WTC11 (cell line): ENCODE measurements around the gene ENAH. TPM values are rescaled to one million over a fixed set of nuclear protein-coding genes. Genes with fewer than 3 reads are reported as not detected.

Experiments
- ATAC-seq: fragments of 200-7000 bp; cut with Tn5 transposase; 2 replicates; pipeline ENCODE4 v1.10.0; 2021; ENCODE audit warnings: mild to moderate bottlenecking, moderate library complexity
- CTCF ChIA-PET: fragments of 300-600 bp; sonication (Branson Sonifier 250); formaldehyde crosslinking; loops from one replicate; lab custom pipeline; 2021; ENCODE audit warnings: antibody characterized with exemption; lab: Charles Lee
- POLR2A ChIA-PET: fragments of 350-600 bp; sonication (Branson Sonifier 250); formaldehyde crosslinking; loops from one replicate; lab custom pipeline; 2021; ENCODE audit warnings: antibody characterized with exemption; lab: Charles Lee
- DNase-seq: peaks from one replicate; pipeline ENCODE4 v3.0.0; 2021; ENCODE audit warnings: low spot score
- H3K27ac Mint-ChIP-seq: 2 replicates; pipeline ENCODE4 v1.8.0; 2021; ENCODE audit warnings: mixed read lengths
- H3K27me3 Mint-ChIP-seq: 2 replicates; pipeline ENCODE4 v1.8.0; 2021; ENCODE audit warnings: low read depth, mild to moderate bottlenecking, moderate library complexity, mixed read lengths
- H3K36me3 Mint-ChIP-seq: 2 replicates; pipeline ENCODE4 v1.8.0; 2021; ENCODE audit warnings: mixed read lengths
- H3K4me1 Mint-ChIP-seq: 2 replicates; pipeline ENCODE4 v1.8.0; 2022; ENCODE audit warnings: mixed read lengths
- H3K4me3 Mint-ChIP-seq: 2 replicates; pipeline ENCODE4 v1.8.0; 2021; ENCODE audit warnings: mild to moderate bottlenecking, moderate library complexity, mixed read lengths
- H3K9me3 Mint-ChIP-seq: 2 replicates; pipeline ENCODE4 v1.8.0; 2021; ENCODE audit warnings: mixed read lengths
- ATF6 ChIP-seq: sonication (generic); formaldehyde crosslinking; IDR thresholded peaks from 2 replicates; pipeline ENCODE4 v1.8.1; 2023; ENCODE audit warnings: mild to moderate bottlenecking, missing genetic modification reagents
- E2F1 ChIP-seq: sonication (generic); formaldehyde crosslinking; IDR thresholded peaks from 2 replicates; pipeline ENCODE4 v1.8.0; 2022; ENCODE audit warnings: mild to moderate bottlenecking, missing genetic modification reagents
- MAX ChIP-seq: sonication (generic); formaldehyde crosslinking; IDR thresholded peaks from 2 replicates; pipeline ENCODE4 v1.8.0; 2022; ENCODE audit warnings: mild to moderate bottlenecking, missing genetic modification reagents
- NFYB ChIP-seq: sonication (generic); formaldehyde crosslinking; conservative IDR thresholded peaks from 2 replicates; pipeline ENCODE4 v1.8.0; 2022; ENCODE audit warnings: low read depth, missing genetic modification reagents
- NR2C2 ChIP-seq: sonication (generic); formaldehyde crosslinking; IDR thresholded peaks from 2 replicates; pipeline ENCODE4 v1.8.0; 2022; ENCODE audit warnings: mild to moderate bottlenecking, missing genetic modification reagents
- PRRX2 ChIP-seq: fragments of 250-450 bp; sonication (Bioruptor Pico); IDR thresholded peaks from 2 replicates; pipeline ENCODE4 v1.8.0; 2021; ENCODE audit warnings: mild to moderate bottlenecking
- RORB ChIP-seq: fragments of 250-450 bp; sonication (Bioruptor Pico); IDR thresholded peaks from 2 replicates; pipeline ENCODE4 v1.9.0; 2021; ENCODE audit warnings: mild to moderate bottlenecking
- SP1 ChIP-seq: sonication (generic); formaldehyde crosslinking; conservative IDR thresholded peaks from 2 replicates; pipeline ENCODE4 v1.8.1; 2022; ENCODE audit warnings: missing genetic modification reagents
- TEAD1 ChIP-seq: sonication (generic); formaldehyde crosslinking; IDR thresholded peaks from 2 replicates; pipeline ENCODE4 v1.8.0; 2022; ENCODE audit warnings: mild to moderate bottlenecking, missing genetic modification reagents
- TP53 ChIP-seq: sonication (generic); formaldehyde crosslinking; IDR thresholded peaks from 2 replicates; pipeline ENCODE4 v1.8.1; 2023; ENCODE audit warnings: mild to moderate bottlenecking, missing genetic modification reagents
- ZNF232 ChIP-seq: sonication (generic); formaldehyde crosslinking; IDR thresholded peaks from 2 replicates; pipeline ENCODE4 v1.8.0; 2022; ENCODE audit warnings: mild to moderate bottlenecking, missing genetic modification reagents
- ZNF512 ChIP-seq: sonication (generic); formaldehyde crosslinking; IDR thresholded peaks from 2 replicates; pipeline ENCODE4 v1.8.1; 2022; ENCODE audit warnings: missing genetic modification reagents, borderline replicate concordance
- ZSCAN18 ChIP-seq: fragments of 250-450 bp; sonication (Bioruptor Pico); IDR thresholded peaks from 2 replicates; pipeline ENCODE4 v2.1.2; 2022; ENCODE audit warnings: mild to moderate bottlenecking, moderate library complexity
- total RNA-seq: library from RNA; stranded (reverse); gene quantifications from 3 replicates; pipeline ENCODE4 v1.2.3, GENCODE V29; 2021
- TF ChIP-seq, protein P1 (sequence below): sonication (generic); formaldehyde crosslinking; IDR thresholded peaks from 2 replicates; pipeline ENCODE4 v1.8.1; 2022; ENCODE audit warnings: mild to moderate bottlenecking, missing genetic modification reagents, moderate library complexity, borderline replicate concordance
- TF ChIP-seq, protein P2 (sequence below): sonication (generic); formaldehyde crosslinking; IDR thresholded peaks from 2 replicates; pipeline ENCODE4 v1.8.0; 2022; ENCODE audit warnings: mild to moderate bottlenecking, missing genetic modification reagents
- TF ChIP-seq, protein P3 (sequence below): sonication (generic); formaldehyde crosslinking; IDR thresholded peaks from 2 replicates; pipeline ENCODE4 v1.8.1; 2022; ENCODE audit warnings: low read depth, mild to moderate bottlenecking, moderate library complexity, missing genetic modification reagents, borderline replicate concordance

Gene ENAH
- total RNA-seq, 1 experiment from 2014 or later, result 227 TPM

- H3K27ac Mint-ChIP-seq, result no peak overlapping the region
- ATAC-seq (no peak), DNase-seq (no peak)
- no peaks in the 10 kb centered on the region for H3K27me3 Mint-ChIP-seq
- H3K4me1 Mint-ChIP-seq, result peaks cover 42% of the 10 kb centered on the region
- H3K36me3 Mint-ChIP-seq, result no peaks in the 10 kb centered on the region
- TF ChIP-seq ZSCAN18 (CRISPR knock-in tag) (no peak), TP53 (no peak), NR2C2 (no peak), ZNF512 (CRISPR knock-in tag) (no peak), E2F1 (no peak), SP1 (no peak)
- TF ChIP-seq, protein P1, sequence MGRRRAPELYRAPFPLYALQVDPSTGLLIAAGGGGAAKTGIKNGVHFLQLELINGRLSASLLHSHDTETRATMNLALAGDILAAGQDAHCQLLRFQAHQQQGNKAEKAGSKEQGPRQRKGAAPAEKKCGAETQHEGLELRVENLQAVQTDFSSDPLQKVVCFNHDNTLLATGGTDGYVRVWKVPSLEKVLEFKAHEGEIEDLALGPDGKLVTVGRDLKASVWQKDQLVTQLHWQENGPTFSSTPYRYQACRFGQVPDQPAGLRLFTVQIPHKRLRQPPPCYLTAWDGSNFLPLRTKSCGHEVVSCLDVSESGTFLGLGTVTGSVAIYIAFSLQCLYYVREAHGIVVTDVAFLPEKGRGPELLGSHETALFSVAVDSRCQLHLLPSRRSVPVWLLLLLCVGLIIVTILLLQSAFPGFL (CRISPR knock-in tag), result no peak
- H3K4me3 Mint-ChIP-seq, result no peak overlapping the region
- ChIA-PET POLR2A (interaction anchor here (0.5 kb wide), 1 partner anchor 77 kb away, joined by 7 read pairs; no protein-coding TSS in a partner anchor), CTCF (interaction anchor here (0.6 kb wide), 1 partner anchor 55 kb away, joined by 3 read pairs; no protein-coding TSS in a partner anchor)
- no peaks in the 10 kb centered on the region for H3K9me3 Mint-ChIP-seq
Observed at GRCh38 chr1:225529726-225530125, 123.2 kb downstream of the ENAH start.

DNA sequence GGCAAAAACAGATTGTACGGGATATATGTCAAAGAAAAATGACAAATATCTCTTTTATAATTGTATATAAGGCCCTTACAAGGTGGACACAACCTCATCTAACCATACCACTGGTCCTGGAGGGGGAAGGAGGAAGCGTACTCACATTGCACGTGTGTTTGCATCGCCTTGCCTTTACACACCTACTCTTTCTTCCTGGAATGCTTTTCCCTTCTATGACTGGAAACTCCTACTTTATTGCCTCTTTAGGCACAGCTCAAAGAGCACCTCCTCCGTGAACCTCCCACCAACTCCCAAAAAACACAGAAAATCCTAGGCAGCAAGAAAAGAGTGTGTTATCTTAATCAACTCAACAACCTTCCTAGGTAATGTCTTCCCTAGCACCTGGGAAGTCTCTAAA lies 125.3 kb downstream of the ENAH start:
- POLR2A ChIA-PET, result interaction anchor here (0.7 kb wide), 1 partner anchor 25 kb away, joined by 3 read pairs; no protein-coding TSS in a partner anchor
- DNase-seq, result no peak
- H3K36me3 Mint-ChIP-seq, result no peaks in the 10 kb centered on the region; the same call in 1 of the 2 replicates
- CTCF ChIA-PET, result interaction anchor here (1.2 kb wide), 1 partner anchor 245 kb away, joined by 4 read pairs; no protein-coding TSS in a partner anchor
- no peak overlapping the region for H3K27ac Mint-ChIP-seq
- H3K9me3 Mint-ChIP-seq, result no peaks in the 10 kb centered on the region
- no peaks in the 10 kb centered on the region for H3K27me3 Mint-ChIP-seq
- peaks cover 30% of the 10 kb centered on the region for H3K4me1 Mint-ChIP-seq
- no peak for ATAC-seq
- no peak overlapping the region for H3K4me3 Mint-ChIP-seq
- TF ChIP-seq ATF6 (CRISPR knock-in tag) (no peak), NFYB (CRISPR knock-in tag) (no peak), ZNF232 (no peak), PRRX2 (CRISPR knock-in tag) (no peak), RORB (CRISPR knock-in tag) (no peak), ZSCAN18 (CRISPR knock-in tag) (no peak), MAX (CRISPR knock-in tag) (no peak), TEAD1 (CRISPR knock-in tag) (no peak)
- TF ChIP-seq, protein P2, sequence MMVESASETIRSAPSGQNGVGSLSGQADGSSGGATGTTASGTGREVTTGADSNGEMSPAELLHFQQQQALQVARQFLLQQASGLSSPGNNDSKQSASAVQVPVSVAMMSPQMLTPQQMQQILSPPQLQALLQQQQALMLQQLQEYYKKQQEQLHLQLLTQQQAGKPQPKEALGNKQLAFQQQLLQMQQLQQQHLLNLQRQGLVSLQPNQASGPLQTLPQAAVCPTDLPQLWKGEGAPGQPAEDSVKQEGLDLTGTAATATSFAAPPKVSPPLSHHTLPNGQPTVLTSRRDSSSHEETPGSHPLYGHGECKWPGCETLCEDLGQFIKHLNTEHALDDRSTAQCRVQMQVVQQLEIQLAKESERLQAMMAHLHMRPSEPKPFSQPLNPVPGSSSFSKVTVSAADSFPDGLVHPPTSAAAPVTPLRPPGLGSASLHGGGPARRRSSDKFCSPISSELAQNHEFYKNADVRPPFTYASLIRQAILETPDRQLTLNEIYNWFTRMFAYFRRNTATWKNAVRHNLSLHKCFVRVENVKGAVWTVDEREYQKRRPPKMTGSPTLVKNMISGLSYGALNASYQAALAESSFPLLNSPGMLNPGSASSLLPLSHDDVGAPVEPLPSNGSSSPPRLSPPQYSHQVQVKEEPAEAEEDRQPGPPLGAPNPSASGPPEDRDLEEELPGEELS (CRISPR knock-in tag), result no peak
- TF ChIP-seq, protein P1 (CRISPR knock-in tag), result no peak
- TF ChIP-seq, protein P3, sequence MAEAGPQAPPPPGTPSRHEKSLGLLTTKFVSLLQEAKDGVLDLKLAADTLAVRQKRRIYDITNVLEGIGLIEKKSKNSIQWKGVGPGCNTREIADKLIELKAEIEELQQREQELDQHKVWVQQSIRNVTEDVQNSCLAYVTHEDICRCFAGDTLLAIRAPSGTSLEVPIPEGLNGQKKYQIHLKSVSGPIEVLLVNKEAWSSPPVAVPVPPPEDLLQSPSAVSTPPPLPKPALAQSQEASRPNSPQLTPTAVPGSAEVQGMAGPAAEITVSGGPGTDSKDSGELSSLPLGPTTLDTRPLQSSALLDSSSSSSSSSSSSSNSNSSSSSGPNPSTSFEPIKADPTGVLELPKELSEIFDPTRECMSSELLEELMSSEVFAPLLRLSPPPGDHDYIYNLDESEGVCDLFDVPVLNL (CRISPR knock-in tag), result no peak
